Measurements from ENCODE around the gene KCNK5.

The KCNK5 gene, protein sequence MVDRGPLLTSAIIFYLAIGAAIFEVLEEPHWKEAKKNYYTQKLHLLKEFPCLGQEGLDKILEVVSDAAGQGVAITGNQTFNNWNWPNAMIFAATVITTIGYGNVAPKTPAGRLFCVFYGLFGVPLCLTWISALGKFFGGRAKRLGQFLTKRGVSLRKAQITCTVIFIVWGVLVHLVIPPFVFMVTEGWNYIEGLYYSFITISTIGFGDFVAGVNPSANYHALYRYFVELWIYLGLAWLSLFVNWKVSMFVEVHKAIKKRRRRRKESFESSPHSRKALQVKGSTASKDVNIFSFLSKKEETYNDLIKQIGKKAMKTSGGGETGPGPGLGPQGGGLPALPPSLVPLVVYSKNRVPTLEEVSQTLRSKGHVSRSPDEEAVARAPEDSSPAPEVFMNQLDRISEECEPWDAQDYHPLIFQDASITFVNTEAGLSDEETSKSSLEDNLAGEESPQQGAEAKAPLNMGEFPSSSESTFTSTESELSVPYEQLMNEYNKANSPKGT

DNA sequence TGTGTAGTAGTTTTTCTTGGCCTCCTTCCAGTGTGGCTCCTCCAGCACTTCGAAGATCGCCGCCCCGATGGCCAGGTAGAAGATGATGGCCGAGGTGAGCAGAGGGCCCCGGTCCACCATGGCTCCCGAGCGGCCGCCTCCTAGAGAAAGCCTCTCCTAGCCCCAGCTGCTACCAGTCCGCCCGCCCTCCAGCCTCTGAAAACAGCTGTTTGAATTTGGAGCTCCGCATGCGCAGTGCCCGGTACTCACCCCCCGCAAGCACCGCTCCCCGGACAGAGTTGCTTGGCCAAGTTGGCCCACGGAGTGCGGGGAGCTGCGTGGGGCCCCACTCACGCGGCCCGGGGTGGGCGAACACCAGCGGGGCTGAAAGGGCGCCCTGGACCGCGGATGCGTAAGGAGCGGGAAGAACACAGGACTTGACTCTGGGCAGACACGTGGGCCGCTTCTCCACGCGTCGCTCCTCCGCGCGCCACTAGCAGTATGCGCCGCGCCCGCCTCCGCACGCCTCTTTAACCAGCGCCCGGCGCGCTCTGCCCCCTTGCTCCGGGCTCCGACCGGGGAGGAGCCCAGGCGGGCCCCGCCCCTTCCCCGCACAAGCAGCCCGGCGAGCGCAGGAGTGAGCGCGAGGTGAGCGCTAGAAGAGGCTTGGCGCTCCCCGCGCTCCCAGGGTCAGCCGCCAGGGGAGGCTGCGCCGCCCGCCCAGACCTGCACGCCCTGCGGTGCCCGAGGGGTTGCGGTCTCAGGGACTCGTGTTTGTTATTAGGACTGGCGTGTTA lies at the start of gene KCNK5:
KCNK5 (minus strand) TSS at position 484 of the 776 bp plus-strand sequence; CDS start at position 120, 364 bp downstream.
- no peak for DNase-seq

DNA sequence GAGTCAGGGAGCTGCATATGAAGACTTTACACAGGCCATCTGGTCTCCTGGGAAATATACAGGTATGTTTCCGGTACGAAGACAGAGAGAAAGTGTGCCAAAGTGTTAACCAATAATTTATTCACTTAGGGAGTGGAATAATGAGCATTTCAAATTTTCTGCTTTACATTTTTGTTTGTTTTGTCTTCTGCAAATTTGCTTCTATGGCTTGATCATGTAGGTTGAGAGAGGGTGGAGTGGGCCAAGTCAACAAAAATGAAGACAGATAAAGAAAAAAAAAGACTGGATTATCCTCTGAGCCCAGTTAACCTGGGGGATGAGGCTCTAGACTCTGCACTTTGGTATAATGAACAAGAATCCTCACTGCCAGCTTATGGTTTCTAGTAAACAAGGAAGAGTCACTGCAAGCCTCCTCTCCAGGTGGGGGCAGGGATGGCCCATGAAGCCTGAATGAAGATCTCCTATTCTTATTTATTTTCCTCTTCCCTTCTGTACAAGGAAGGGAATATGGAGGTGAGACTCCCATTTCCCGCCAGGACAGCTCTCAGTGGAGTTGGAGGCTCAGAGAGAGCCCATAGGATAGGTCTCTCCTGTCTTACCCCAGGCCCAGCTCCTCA lies 47.2 kb upstream of the KCNK5 start:
- DNase-seq, result no peak

DNA sequence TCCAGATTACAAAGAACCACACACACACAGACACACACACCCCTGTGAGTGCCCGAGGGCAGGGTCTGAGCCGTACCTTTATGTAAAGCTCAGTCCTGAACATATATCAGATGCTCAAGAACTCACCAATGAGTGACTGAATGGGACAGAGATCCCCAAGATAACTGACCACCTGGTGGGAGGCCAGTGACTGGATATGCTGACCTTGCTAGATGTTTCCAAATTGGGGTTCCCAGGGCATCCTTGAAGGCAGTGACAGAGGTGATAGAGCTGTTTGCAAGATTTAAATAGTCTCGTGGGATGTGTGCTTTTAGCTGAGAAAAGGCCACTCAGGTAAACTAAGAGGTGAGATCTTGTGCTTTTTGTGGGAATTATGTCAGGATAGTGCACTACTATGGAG lies 45.6 kb upstream of the KCNK5 start:
- DNase-seq, result no peak

DNA sequence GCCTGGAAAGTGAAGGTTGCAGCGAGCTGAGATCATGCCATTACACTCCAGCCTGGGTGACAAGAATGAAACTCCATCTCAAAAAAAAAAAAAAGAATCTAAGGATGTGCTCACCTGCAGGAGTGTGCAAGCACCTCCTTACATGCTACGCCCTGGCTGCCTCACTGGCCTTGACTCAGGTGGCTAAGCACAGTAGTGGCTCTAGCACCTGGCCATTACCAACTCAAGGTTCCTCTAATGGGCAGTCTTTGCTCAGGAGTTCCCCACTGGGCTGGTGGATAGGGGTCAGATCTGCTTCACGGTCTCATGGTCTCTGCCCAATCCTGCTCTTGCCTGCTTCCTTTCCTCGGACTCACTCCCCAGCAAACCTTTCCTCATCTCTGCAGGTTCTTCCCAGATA lies 45.2 kb upstream of the KCNK5 start:
- DNase-seq, result no peak

DNA sequence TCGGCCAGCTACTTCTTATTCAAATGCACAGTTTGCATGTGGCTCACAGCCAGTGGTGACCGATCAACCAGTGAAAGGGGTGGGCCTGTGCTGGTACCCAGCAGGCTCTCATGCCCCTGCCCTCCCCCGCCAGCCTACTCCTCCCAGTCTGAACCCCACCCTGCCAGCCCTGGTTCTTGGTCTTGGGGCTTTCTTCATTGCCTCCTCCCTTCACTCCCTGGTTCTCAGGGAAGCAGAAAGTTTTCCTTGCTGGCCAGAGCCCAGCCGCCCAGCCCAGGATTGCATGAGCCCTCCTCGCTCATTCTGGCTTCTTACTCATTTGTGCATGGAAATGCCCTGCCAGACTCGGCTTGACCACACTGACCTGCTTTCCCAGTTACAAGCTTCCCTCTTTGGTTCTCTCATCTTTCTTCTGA lies 44.1 kb upstream of the KCNK5 start:
- DNase-seq, result no peak

DNA sequence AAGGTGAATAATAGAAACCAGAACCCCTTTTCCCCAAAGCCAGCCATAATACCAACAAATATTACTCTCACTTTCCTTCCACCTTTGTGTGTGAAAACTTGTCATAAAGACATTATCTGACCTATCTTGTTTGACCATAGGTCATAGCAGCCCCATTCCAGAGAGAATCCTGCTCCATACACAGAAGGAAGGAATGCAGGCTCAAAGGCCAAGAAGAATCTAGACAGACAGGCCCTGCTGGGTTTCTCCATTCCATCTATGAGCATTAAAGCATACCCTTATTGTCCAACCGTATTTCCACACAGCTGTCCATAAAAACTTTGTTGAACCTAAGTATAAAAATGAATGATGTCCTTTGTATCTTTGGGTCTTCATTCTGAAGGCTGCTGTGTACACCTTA lies 40.7 kb upstream of the KCNK5 start:
- DNase-seq, result no peak

DNA sequence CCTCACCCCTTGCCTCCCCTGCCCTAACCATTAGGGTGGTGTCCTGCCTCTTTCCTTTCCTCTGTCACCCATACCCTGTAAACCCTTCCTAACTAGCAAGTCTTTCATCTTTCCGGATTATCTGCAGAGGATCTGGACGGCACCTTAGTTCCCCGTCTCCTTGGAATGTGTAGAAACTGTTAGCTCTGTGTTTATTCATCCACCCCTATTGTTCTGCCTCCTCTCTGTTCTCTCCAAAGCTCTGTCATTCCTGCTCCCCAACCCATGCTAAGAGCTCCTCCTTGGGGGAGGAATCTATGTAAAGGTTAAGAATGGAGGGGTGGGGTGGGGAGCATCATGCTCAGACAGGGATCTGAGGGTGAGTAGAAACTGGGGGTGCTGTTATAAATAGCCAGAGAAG lies 39.4 kb upstream of the KCNK5 start:
- no peak for DNase-seq

DNA sequence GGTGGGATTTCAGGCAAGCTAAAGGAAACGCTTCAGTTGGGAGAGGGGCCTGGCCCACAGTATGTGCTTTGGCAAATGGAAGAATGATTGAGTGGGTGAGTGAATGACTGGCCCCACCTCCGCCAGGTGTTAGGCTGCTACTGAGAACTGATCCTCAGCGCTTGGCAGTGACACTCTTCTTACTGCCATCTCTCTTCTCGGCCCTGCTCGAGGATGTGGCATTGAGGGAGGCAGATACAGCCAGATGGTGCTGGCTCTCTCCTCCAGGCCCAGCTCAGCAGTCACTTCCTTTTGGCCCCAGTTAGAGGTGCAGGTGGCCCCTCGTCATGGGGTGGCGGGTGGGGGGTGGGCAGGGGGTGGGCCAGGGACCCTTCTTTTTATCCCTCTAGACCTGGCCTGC lies 38.9 kb upstream of the KCNK5 start:
- no peak for DNase-seq

DNA sequence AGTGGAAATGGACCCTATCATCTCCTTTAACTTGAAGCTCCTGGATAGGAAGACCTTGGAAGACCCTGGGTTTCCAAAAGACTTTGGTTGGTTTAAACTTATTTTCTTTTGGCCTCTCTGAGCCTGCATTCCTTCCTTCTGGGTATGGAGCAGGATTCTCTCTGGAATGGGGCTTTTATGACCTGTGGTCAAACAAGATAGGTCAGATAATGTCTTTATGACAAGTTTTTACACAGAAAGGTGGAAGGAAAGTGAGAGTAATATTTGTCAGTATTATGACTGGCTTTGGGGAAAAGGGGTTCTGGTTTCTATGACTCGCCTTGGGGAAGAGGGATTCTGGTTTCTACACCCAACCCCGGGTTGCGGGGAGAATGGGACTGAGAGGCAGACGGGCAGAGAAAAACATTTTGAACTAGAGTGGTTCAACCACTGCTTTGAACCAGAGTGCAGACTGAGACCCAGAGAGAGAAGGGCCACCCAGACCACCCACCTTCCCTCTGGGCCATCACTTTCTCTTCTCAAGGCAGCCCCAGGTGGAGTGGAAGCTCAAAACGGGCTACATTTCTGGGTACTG lies 37.6 kb upstream of the KCNK5 start:
- no peak for DNase-seq

DNA sequence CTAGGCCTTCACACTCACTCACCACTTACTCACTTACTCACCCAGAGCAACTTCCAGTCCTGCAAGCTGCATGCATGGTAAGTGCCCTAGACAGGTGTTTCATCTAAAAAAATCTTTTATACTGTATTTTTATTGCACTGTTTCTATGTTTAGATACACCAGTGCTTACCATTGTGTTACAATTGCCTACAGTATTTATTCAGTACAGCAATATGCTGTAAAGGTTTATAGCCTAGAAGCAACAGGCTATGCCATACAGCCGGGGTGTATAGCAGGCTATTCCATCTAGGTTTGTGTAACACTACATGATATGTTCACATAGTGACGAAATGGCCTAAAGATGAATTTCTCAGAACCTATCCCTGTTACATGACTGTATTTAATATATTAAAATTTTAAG lies 37.1 kb upstream of the KCNK5 start:
- no peak for DNase-seq

DNA sequence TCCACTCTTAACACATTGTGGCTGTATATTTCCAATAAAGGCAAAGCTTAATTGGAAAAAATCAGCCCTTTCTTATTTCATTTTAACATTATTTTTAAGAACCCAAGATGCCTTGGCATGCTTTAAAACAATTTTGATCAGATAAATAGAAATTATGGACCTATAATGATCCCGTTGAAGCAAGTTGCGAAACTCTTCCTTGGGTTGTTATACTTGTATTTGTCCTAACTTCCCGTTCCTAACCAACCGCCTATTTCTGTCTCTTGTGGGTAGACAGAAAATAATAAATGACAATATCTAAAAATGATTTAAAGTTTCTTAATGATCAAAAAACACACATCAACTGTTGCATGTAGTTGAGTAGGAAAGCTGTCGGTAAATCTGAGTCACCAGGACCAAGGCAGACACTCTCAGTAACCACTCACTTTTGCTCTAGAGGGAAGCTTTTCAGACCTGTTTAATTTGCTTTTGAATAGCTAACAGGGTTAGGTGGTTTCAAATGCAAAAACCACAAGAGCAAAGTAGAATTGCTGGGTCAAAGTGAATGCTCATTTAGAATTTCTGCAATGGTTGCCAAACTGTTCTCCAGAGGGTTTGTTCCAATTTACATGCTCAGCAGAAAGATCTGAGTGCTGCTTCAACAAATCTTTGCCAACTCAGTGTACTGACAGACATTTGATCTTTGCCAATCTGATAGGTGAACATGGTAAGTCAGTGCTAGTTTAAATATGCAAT lies 34.2 kb upstream of the KCNK5 start:
- DNase-seq, result peak; percentile 64

DNA sequence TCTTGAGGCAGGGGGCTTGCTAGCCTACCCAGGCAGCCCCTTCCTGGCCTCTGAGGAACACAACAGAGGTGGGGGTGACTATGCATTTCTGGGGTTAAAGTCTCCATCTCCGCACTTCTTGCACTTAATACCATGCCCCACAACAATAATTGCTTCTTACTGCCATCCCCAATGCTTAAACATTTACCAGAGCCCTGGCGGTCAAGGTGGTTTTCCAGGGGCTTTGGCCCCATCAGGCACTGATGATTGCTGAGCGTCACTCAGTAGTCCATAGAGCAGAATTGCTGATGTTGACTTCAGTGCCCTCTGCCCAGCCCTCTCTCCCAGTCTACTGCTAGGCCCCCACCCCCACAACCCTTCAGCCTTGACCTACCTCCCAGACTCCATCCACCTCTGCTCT lies 32.5 kb upstream of the KCNK5 start:
- DNase-seq, result no peak

DNA sequence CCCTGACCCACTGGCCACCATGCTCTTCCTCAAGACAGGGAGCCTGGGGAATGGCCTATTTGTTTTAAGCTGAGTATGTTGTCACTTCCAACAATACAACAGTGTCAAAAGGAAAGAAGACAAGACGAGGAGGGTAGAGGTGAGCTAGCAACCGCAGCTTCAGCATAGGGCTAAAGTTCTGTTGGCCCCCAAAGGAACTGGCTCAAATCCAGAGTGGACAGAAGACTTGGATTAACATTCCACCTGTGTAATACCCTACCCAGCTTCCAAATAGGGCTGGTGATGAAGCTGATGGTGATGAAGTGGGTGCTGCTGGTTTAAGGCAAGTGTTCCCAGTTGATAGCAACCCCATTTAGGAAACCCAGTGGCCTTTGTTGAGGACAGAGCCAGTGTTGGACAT lies 31.7 kb upstream of the KCNK5 start:
- DNase-seq, result no peak

DNA sequence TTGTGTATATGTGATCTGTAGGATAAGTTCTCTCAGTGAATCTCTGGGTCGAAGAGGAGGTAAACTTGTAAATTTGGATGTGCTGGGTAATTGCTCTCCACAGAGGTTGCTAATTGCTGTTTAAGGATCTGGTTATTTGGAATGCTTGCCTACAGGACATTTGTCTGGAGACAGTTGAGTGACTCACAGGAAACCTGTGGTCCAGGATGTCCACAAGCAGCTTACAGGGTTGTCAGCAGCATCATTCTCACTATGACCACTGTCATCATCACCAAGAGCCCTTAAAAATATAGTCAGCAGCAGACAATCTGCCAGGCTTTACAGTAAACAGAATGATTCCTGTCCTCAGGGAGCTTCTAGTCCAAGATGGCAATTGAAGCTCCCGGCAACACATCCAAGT lies 31.2 kb upstream of the KCNK5 start:
- DNase-seq, result no peak

DNA sequence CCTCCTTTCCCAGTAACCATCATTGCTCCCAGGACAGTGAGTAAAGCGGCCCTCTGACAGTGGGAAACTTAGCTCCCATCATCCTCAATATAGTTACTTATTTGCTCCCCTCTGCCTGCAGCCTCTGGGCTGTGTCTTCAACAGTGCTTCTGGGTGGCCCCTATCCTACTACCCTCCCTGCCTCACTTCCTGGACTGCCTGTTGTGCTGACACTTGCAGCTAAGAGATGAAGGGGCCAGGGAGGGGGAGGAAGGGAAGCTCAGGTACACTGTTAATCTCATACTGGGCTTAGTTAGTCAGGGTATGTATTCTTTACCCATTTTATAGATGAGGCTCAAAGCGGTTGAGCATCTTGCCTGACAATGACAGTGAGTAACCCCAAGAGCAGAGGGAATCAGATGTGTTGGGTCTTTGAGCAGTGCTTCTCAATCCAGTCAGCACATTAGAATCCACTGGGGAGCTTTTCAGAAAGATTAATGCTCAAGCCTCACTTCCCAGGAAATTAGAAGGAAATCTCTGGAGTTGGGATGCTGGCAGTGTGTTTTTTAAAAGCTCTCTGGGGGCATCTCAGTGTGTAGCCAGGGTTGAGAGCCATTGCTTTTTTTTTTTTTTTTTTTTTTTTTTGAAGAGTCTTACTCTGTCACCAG lies 27.1 kb upstream of the KCNK5 start:
- no peak for DNase-seq

DNA sequence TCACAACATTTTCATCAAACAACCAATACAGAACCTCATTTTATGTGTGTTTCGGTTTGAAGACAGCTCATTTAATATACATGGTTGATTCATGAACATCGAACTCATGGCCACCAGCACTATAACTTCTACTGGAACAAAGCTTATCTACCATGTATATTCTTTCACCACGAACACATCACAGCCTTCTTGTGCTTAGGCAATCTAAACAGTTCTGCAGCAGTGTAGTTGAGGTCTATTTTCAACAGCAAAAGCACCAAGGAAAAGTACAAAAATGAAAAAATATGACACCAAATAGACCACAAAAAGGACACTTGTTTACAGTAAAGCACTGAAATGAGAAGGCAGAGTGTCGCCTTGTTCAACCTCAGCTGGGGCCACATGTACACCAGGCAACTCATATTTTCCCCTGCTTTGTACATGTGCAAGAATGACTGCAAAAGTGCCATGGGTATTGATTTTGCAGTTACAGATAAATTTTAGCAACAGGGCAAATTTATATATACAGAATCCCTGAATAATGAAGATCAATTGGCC lies 25.8 kb upstream of the KCNK5 start:
- DNase-seq, result no peak

DNA sequence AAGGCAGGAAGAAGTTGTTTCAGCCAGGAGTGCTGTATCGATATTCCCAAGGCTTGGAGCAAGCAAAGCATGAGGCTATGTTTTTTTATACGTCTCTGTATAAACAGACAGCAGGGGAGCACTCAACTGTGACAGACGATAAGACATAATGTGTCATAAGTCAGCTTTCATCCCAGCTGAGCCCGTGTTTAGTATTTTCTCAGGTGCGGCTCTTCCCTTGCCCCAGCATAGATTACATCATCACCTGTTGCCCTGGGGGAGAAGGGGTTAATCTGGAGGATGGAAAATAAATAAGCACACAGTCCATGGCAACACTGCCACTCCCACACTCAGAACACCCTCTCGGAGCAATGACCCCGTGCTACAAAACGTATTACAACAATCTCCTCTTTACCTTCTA lies 22.1 kb upstream of the KCNK5 start:
- no peak for DNase-seq

DNA sequence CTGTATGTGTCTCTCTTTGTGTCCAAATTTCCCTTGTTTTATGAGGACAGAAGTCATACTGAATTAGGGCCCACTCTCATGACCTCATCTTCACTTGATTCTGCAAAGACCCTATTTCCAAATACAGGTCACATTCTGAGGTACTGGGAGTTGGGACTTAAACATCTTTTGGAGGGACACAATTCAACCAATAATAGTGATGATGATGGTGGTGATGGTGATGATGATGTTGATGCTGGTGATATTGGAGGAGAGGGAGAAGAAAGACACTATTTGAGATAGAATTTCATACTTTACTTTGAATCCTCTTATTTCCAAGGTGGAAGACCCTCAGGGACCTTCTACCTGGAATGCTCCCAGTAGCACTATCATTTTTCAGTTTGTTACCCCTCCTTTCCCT lies 21.2 kb upstream of the KCNK5 start:
- no peak for DNase-seq

DNA sequence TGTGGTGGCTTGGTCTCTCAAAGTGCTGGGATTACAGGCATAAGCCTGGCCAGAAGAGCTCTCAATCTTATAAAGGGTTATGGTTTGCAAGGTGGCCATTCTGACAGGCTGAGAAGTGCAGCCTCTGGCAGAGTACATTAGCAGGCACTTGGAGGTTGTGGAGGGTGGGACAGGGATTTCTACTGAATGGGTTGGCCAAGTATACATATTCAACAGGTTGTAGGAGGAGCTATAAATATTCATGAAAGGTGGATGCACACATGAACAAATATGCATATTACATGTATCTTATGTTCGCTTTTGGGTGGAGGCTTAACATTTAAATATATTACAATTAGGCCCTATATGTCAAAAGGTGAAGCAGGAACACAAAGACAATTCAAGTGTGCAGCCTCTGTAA lies 20.0 kb upstream of the KCNK5 start:
- DNase-seq, result no peak

DNA sequence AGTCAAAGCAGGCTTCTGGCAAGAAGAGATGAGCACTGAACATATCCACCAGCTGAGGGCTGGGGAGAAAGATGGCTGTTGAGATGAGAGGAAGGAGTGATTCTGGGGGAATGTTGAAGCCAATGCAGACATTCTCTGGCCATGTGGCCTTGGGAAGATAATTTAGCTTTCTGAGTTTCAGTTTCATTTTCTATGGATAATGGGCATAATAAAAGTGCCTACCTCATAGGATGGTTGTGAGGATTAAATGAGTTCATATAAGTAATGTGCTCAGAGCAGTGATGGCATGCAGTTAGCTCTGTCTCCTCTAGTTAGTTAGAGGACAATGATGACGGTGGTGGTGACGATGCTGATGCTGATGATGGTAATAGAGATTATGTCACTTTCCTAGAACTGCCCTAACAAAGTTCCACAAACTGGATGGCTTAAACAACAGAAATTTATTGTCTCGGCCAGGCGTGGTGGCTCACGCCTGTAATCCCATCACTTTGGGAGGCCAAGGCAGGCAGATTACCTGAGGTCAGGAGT lies 18.5 kb upstream of the KCNK5 start:
- no peak for DNase-seq

DNA sequence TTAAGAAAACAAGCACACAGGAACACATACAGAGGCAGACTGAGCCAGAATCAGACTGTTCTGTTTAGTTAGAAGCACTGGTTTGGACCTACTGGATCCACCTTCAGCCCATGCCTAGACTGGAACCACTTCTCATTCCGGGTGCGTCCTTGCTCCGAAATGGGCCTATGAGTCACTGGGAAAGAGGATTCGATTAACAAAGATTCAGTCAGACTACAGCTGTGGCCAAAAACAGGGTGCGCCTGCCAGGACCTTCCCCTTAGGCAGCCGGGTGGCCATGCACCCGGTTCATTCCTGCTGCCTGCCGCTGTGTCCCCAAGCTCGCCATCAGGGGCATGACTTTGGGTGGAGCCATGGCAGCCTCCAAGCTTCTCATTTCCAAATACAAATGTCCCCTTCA lies 14.5 kb upstream of the KCNK5 start:
- DNase-seq, result no peak
